Smooth muscle cell of the brain vasculature (primary cell): ENCODE results near the gene CHMP4B.
A peak's percentile ranks its signal among the peaks of the same experiment; 100 is the strongest.

Experiments used
- DNase-seq: peaks from one replicate; pipeline ENCODE4 v3.0.0-alpha.2; 2012; ENCODE audit warnings: low read depth, low spot score

The CHMP4B gene

GRCh38 chr20:33810885-33811775, at the start of gene CHMP4B:
TSS of gene CHMP4B (plus strand) at chr20:33811348. CDS start at chr20:33811469, 121 bp downstream.
- DNase-seq: peak; percentile 99

GRCh38 chr20:33761698-33762250, 49.4 kb upstream of the CHMP4B start:
- DNase-seq: no peak

- no peak for DNase-seq
Observed at GRCh38 chr20:33765099-33765498, 46.0 kb upstream of the CHMP4B start.

- DNase-seq: no peak
Observed at GRCh38 chr20:33765592-33765991, 45.6 kb upstream of the CHMP4B start.

GRCh38 chr20:33766686-33767085, 44.5 kb upstream of the CHMP4B start:
- DNase-seq: no peak

- DNase-seq: no peak
Observed at GRCh38 chr20:33767777-33768138, 43.4 kb upstream of the CHMP4B start.

GRCh38 chr20:33769043-33769442, 42.1 kb upstream of the CHMP4B start:
- DNase-seq: no peak

- DNase-seq: no peak
Observed at GRCh38 chr20:33770005-33770404, 41.1 kb upstream of the CHMP4B start.

GRCh38 chr20:33771938-33772337, 39.2 kb upstream of the CHMP4B start:
- DNase-seq: no peak

- DNase-seq: no peak
Observed at GRCh38 chr20:33772439-33772838, 38.7 kb upstream of the CHMP4B start.

GRCh38 chr20:33773412-33774089, 37.6 kb upstream of the CHMP4B start:
- no peak for DNase-seq

- no peak for DNase-seq
Observed at GRCh38 chr20:33777816-33778215, 33.3 kb upstream of the CHMP4B start.

GRCh38 chr20:33781133-33781532, 30.0 kb upstream of the CHMP4B start:
- DNase-seq: no peak

GRCh38 chr20:33781945-33782344, 29.2 kb upstream of the CHMP4B start:
- no peak for DNase-seq

- no peak for DNase-seq
Observed at GRCh38 chr20:33783256-33783655, 27.9 kb upstream of the CHMP4B start.

GRCh38 chr20:33783818-33784217, 27.3 kb upstream of the CHMP4B start:
- DNase-seq: no peak

- no peak for DNase-seq
Observed at GRCh38 chr20:33784225-33784624, 26.9 kb upstream of the CHMP4B start.

GRCh38 chr20:33785503-33785902, 25.6 kb upstream of the CHMP4B start:
- no peak for DNase-seq

- DNase-seq: no peak
Observed at GRCh38 chr20:33787253-33787891, 23.8 kb upstream of the CHMP4B start.

GRCh38 chr20:33788351-33789049, 22.6 kb upstream of the CHMP4B start:
- DNase-seq: no peak

- peak; percentile 44 for DNase-seq
Observed at GRCh38 chr20:33789109-33789857, 21.9 kb upstream of the CHMP4B start.
